T-helper 22 cell (primary cell): ENCODE results near the gene MAX.
"Not testable (repeated sequence)": the region's sequence is repeated elsewhere in the genome, so short reads cannot be mapped to it uniquely, and the experiment has no call there.

Source experiments
- DNase-seq: peaks from one replicate; pipeline ENCODE4 v3.0.0-alpha.2; 2020; ENCODE audit warnings: low read depth

MAX gene

DNA sequence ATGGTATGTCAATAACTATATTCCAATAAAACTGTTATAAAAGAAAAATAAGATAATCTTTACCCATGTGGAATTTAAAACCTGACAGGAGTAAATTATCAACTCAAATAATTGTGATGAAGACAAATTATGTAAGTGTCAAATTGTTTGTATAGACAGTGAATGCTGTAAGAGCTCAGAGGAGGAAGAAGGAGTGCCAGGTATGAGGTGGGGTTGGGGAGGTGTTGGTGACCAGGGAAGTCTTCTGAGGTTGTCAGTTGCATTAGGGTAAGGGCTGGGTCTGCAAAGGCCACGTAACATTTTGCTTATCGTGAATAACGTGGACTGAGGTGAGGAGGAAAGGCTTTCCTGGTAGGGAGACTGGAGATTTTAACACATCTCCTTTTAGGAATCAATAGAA lies 2.5 kb upstream of the MAX start:
- no peak for DNase-seq

DNA sequence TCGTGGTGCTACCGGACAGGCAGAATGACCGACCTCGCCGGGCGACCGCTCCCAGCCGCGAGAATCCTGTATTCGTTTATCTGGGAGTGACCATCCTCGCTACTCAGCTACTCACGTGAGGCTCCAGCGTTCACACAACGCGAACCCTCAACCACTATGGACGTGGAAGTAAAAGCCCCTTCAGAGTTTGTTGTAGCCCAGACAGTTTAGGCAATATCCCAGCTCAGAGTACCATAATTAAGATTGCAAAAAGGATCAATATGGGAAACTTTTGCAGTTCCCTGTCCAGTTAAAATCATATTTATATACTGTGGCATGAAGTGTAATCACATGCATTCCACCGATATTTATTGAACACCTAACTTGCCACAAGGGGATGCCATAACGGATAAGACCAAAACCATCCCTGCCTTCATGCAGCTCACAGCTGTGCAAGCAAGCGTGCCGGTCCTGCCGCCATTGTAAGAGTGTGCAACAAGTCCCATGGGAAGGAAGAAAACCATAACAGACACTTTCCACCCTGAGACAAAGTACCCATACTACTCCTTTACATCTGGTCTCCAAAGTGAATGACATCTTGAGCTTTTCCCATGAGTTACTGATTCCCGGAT lies 938 bp upstream of the MAX start:
- DNase-seq = no peak

DNA sequence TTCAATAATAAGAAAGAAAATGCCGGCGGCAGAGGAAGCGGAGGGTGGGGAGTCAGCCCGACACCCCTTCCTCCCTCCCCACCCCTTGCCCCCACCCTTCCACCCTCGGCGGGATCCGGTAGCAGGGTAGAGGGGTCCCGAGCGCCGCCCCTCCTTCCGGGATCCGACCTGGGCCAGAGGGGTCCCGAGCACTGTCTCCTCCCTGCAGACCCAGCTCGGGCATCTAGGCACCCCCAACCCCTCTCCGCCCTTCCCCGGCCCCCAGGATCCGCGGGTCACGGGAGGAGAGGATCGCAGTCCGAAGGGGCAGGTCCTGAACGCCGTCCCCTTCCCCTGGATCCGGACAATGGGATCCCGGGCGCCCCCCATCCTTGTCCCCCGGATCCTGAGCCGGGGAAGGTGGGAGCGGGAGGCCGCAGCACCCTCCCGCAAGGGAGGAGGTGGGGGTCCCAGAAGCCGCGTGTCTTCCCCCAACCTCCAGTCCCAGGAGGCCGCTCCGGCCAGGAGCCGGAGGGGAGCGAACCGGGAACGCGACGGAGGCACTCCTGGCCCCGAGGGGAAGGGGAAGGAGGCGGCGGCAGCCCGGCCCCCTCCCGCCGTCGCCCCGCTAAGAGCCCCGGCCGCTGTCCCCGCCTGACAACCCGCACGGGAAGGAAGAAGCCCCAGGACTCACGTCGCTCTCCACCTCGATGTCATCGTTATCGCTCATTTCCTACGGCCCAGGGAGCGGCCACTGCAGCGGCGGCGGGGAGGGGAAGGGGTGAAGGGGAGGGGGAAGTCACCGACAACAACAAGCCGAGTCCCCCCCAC lies 481 bp downstream of the MAX start:
- peak; percentile 48 for DNase-seq

DNA sequence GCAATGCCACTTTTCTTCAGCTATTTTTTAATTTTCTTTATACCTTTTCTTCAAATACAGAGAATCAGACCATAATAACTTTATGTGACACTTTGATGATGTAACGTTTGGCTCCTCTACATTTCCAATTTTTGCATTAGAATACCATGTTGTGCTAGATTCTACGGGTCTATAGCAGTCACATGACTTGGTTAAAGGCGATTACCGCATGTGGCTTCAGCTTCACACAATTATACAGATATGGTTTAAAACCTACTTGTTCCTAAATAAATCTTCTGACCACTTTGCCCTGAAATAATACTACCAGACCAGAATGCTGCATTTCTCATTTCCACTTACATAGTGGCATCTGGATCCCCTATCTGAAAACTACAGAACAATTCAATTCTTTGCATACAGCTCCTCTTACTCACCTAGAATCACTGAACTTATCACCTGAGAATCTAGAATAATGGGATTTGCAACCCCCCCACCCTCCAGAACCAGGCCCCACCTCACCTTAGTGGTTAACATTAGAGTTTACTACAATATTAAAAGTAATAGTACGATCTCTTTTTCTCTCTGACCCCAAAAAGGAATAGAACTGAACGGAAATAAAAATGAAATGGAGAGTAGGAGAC lies 1.3 kb downstream of the MAX start:
- DNase-seq = no peak

DNA sequence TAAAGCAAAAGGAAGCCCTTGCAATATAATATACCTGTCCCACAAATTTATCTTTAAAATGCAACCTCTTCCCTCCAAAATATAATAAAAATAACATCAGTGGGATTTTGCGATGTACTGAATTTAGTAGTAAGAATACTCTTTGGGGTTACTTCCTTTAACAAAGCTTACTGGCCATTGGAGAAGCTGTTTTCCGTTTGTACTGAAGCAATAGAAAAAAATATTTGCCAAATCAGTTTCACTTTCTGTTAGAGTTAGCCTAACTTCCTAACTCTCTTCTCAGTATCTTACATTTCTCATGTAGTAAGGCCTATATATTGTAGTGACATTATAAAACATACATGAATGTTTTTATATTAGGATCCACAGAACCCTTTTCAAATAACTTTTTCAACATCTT lies 3.7 kb downstream of the MAX start:
- no peak for DNase-seq

DNA sequence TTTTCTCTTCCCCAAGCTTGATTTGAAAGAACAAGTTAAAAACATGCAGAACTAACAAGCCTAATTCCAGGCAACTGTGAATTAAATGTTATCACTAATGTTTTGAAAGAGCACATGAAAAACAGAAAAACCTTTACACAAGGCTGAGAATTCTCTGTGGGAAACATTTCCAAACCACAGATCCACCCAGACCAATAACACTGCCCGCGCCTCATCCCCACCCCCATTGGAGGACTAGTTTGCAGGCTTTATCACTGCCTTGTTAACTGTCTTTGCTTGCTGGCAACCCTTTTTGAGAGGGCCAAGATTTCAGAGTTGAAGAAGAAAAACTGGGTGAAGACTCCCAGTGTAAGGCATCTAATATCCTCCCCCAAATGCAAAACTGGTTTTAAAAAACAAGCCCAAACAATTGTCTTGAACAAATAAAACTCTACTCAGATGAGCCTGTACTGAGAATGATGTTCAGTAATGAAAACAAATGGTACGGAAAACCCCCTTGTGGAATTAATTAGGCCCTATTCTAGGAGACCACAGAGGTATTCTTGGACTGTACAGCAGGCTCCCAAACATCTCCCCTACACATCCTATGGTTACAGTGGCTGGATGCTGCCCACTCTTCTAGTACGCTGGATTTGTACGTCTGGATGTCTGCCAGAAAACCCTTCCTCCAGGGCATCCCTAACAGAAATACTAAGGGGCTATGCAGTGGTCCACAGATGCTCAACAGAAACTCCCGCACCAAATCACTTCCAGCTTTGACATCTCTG lies 5.8 kb downstream of the MAX start:
- DNase-seq = no peak

DNA sequence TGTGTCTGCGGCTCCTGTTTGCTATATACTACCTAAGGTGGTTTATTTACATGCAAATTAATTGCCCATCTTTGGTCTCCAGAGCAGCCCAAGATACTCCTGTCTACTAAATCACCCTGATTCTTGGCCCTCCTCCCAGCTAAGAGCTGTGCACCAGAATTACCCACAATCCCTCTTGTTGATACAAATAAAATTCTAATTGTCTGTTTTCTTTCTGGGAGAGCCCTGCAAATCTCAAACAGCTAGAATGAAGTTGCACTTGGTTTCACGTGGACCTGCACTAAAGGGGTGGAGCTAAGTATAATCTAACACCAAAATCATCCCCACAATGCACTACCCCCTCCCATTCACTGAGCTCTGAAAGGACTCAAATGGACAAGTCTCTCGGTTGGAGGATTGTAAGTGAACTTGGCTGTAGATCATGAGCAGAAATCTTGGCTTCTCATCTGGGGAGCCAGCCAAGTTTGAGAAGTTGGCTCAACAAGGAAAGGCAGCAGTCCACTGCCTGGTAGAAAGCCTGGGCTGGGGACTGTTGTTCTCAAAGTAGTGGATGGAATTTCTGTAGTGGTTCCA lies 6.6 kb downstream of the MAX start:
- no peak for DNase-seq

DNA sequence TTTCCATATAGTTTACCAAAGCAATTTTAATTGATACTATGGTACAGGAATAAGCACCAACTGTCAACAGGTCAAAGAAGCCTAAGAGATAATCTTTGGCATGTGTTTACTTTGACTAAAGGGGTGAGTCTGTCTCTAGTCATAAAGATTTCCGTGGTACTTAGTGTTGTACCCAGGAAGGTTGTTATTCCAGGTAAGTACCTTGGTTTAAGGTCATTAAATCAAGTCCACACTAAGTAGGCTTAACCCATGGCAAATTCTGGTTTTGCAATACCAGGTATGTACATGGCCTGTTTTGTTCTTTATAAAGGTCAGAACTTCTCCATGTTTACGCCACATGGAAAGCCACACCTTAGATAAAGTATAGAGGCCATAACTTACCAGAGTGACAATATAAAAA lies 10.0 kb downstream of the MAX start:
- no peak for DNase-seq

DNA sequence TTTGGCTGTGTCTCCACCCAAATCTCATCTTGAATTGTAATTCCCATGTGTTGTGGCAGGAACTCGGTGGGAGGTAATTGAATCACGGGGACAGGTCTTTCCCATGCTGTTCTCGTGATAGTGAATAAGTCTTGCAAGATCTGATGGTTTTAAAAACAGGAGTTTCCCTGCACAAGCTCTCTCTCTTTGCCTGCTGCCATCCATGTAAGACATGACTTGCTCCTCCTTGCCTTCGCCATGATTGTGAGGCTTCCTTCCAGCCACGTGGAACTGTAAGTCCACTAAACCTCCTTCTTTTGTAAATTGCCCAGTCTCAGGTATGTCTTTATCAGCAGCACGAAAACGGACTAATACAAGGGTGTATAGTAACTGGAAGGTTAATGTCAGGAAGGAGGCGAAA lies 14.5 kb downstream of the MAX start:
- DNase-seq = not testable (repeated sequence)

DNA sequence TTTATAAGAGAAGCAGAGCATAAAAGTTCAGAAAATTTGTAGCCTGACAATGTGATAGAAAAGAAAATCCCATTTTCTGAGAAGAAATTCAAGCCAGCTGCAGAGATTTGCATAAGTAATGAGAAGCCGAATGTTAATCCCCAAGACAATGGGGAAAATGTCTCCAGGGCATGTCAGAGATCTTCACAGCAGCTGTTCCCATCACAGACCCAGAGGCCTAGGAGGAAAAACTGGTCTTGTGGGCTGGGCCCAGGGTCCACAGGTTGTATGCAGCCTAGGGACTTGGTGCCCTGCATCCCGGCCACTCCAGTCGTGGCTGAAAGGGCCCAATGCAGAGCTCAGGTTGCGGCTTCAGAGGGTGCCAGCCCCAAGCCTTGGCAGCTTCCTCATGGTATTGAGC lies 15.6 kb downstream of the MAX start:
- DNase-seq = not testable (repeated sequence)

DNA sequence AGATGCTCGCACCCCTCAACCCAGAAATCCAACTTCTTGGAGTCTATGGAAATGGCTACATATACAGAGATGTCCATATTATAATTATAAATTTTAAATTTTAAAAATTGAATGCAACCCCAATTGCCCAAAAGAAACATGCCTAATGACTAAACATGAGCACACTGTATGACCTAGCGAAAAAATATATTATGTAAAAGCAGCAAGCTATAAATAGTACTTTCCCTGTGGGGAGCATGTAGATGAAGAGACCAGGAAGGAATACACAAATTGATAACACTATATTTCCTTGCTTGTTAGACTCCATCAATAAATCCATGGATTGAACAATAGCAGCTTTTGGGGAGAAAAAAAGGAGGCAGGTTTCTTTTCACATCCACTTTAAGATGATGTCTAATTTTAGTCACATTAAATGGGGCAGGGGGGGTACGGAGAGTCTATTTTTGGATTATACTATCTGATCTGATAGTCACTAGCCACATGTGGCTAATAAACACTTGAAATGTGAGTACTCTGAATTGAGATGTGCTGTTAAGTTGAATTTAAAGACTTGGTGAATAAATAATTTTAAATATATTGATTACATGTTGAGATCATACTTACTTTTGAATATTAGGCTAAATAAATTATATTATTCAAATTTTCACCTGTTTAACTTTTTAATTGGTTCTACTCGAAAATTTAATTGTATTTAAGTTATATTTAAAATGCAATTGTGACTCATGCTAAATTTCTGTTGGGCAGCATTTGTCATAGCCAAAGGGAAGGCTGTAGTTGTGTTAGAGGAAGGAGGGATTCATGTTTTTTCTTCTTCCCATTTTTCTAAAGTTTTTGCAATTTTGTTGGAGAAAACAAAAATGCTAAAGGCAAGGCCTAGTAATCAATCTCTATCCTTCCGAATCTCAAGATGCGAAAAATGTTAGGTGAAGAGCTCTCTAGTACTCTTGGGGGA lies 17.5 kb downstream of the MAX start:
- no peak for DNase-seq

DNA sequence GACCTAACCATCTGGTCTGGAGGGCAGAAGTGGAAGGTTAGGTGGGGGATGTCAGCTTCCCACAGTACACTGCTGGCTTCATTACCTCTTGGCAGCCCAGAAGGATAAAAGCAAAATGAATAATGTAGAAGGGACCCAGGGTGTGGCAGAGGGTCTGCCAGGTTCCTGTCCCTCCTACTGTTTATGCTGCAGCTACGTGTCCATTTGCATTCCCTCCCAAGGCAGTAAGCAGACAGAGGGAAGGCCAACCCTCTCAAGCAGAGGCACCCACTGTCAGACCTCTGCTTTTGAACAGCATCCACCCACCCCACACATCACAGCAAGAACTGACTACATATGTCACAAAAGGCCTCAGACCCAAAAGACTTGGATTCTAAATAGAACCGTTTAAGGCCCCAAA lies 19.4 kb downstream of the MAX start:
- no peak for DNase-seq

DNA sequence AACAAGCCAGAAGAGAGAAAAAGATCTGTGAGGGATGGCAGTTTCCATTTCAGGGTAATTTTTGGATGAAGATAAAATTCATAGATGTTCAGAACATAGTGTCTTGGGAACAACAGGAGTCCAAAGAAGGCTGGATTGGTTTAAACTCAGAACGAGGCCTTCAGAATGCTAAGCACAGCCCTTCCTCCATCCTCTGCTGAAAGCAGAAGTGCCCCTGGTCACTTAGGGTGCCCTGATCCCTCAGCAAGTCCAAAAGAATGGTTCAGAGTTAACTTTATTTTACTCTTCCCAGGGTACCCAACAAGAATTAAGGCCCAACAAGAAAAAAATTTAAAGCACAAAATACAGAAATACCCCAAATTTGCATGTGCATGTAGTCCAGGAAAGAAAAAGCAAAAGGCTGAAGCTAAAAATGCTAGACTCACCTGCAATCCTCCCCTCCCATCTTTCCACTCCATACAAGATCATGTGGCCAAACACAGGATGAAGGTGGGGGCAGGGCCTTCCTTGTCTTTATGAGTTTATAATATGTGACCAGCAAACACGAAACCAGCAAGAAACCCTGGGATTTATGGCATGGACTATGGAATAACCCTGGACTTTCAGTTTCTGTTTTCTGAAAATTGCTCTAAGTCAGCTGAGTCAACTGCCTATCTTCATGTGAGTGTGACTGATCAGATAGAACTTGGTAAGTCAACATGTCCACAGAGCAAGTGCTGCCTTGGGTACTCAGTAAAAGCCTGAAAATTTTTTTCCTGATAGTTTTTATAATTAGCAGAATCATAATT lies 21.2 kb downstream of the MAX start:
- no peak for DNase-seq

DNA sequence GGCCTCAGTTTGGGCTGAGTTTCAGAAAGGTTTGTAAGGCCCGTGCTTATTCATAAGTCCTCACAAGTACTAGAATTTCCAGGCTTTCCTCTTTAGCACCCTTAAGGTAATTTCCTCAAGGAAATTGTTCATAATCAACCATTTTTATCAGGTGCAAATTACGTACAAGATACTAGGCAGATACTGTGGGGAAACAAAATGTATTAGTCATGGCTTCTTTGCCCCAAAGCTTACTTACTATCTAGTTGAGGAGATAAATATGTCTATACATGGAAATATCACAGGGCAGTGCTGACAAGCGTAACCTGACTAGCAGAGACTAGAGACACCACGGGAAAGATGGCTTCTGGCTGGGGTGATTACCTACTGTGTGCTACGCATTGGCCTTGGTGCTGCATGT lies 22.5 kb downstream of the MAX start:
- DNase-seq = no peak

DNA sequence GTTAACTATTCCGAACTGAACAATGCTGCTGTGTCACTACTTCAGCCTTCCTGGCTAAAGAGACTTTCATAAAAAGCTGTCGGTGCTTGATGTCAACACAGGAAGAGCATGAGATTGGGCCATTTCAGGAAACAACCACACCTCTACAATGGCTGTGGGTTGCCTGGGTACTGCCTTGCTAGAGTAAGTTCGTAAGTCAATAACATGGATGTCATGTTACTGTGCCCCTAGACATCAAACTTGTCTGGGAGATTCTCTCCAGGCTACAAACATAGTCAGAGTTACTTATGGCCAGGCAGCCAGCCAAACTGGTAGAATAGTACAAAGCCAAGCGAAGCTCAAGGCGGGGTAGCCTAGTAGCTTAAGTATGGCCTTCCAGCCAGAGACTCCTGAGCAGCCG lies 23.1 kb downstream of the MAX start:
- DNase-seq = no peak

DNA sequence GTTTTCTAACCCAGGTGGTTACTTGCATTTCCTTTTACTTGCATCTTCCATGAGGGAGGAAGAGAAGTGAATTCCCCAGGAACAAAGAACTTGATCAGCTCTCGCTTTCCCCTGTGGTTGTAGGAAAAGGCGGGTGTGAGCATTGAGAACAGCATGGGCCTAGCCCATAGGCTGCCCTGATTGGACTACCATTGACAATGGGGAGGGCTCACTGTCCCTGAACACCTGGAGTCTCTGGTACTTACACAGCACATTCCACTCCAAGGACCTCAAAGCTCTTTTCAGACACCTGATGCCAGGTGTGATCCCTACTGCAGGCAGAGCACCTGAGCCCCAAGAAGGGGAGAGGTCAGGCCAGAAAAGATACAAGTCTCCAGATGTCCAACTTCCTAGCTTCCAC lies 25.0 kb downstream of the MAX start:
- DNase-seq = no peak

DNA sequence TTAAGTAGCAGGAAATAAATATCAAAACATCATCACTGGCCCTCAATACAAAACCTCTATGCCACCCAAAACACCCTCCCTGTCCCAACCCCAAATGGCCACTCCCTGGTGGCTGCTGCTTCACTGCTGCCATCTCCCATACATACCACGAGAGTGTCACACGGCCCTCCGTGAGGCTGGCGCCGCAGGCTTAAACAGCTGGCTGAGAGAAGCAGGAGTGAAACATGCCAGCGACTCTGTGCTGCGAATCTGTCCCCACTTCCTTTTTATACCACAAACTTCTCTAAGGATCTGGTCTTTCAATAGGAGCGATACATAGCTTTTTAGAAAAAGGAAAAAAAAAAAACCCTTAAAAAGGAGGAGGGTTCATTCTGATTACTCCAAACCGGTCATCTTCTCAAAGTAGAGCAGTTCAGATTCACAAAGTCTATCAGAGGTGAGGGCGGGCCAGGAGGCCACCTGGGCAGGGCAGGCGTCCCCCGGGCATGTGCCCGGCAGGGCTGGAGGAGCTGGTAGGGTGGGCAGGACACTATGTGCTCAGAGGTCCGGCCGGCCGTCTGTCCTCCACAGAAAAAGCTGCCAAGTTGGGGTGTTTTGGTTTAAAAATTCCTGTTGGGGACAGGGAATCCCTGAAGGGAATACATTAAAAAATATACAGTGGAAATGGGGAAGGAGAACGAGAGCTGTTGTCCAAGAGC lies 26.5 kb downstream of the MAX start:
- no peak for DNase-seq

DNA sequence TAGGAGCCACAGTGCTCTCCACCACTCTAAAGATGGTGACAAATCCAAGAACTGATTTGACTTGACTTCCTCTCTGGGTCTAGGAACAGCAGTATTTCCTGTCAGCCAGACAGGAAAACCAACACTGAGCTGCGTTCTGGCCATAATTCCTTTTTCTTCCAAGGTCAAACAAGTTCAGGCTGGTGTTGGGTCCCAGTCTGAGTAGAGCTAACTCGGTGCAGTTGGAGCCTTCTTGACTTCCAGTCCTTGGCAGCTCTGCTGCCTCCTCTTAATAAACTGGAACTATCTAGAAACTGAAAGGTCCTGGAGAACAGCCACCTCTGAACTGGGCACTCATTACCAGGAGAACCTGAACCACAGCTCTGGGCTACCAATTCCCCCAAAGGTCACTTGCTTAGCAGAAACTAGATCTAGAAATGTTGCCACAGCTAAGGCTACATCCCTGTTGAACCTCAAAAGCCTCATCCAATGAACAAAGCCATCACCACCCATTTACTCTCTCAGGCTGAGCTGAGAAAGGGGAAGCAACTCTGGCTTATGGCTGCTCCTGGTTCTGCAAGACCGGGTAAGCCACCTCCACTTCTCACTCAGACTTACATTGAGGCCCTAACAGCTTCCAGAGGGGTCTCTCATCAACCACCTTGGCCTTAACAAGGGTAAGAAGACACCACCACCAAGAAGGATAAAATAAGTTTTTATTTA lies 27.7 kb downstream of the MAX start:
- DNase-seq = no peak

DNA sequence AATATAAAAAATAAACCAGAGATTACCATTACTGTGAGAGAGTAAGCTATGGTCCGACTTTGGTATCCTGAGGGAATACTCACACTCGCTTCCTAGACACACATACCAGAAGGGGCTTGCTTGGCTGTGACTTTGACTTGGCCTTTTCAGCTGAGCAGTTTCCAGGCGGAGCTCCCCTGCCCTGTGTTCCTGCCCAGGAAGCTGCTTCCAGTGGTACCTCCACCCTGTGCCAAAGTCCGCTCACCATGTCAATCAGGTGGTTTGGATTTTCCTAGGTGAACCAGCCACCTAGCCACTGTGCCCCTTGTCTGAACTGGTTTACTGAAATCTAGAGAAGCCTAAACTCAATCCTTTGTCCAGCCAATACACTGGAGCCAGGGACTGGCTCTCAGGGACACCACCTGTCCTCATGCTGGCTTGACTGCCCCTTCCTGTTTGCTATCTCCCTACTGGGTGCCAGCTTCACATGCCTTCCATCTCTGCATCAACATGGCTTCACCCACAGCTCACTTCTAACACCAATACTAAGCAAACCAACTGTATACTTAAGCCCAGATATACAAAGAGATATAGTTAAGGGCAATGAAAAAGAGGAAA lies 28.6 kb downstream of the MAX start:
- DNase-seq = no peak
